Lung (tissue), 12 donors: ENCODE data around the gene CRYGB. TPM values are rescaled to one million over a fixed set of nuclear protein-coding genes. Genes with fewer than 3 reads are reported as not detected.

Experiments
- ATAC-seq: fragments of 200-7000 bp; cut with Tn5 transposase; one replicate; pipeline ENCODE4 v1.9.1; 2020; ENCODE audit warnings: moderate number of reproducible peaks; ENCODE audit not compliant: insufficient read depth, low FRiP score
- DNase-seq, 3 donors: peaks; one replicate each; pipeline ENCODE4 v3.0.0-alpha.2; 2013 to 2017
- H3K27ac ChIP-seq, 2 donors: one replicate each; pipeline ENCODE4 v1.5.1; 2013; ENCODE audit warnings: mild to moderate bottlenecking in 2 of 2, moderate library complexity in 2 of 2, control low read depth in 1 of 2, inconsistent platforms in 1 of 2, low read depth in 1 of 2, low read length in 1 of 2
- H3K27me3 ChIP-seq, 3 donors: one replicate each; pipeline ENCODE4 v1.5.1; 2013; ENCODE audit warnings: low read length in 2 of 3; ENCODE audit not compliant: control insufficient read depth in 3 of 3, insufficient read depth in 3 of 3
- H3K36me3 ChIP-seq, 4 donors: one replicate each; pipeline ENCODE4 v1.5.1; 2013; ENCODE audit warnings: low read length in 4 of 4, mild to moderate bottlenecking in 1 of 4, moderate library complexity in 1 of 4; ENCODE audit not compliant: control insufficient read depth in 4 of 4, insufficient read depth in 4 of 4
- H3K4me1 ChIP-seq, 5 donors: one replicate each; pipeline ENCODE4 v1.5.1; 2013; ENCODE audit warnings: low read length in 5 of 5, mild to moderate bottlenecking in 2 of 5, moderate library complexity in 1 of 5; ENCODE audit not compliant: control insufficient read depth in 5 of 5, insufficient read depth in 5 of 5
- H3K4me3 ChIP-seq: one replicate; pipeline ENCODE4 v1.5.1; 2013; ENCODE audit warnings: mild to moderate bottlenecking, control low read depth, moderate library complexity
- H3K9ac ChIP-seq, 2 donors: one replicate each; pipeline ENCODE4 v1.5.1; 2013; ENCODE audit warnings: low read length in 2 of 2, control low read depth in 1 of 2; ENCODE audit not compliant: insufficient read depth in 1 of 2
- H3K9me3 ChIP-seq, 4 donors: one replicate each; pipeline ENCODE4 v1.5.1; 2013; ENCODE audit warnings: low read length in 3 of 4, mild to moderate bottlenecking in 1 of 4, moderate library complexity in 1 of 4; ENCODE audit not compliant: control insufficient read depth in 4 of 4, insufficient read depth in 3 of 4
- WGBS, 2 donors: extraction: QIAGEN DNeasy Blood & Tissue Kit; methylation state at CpG; one replicate each; pipeline ENCODE4 v1.1.7; 2013; 5-methylcytosine and 5-hydroxymethylcytosine counted together
- polyA plus RNA-seq, 2 donors: library from polyadenylated mRNA; stranded (reverse); fragments of 200-250 nt; gene quantifications; one replicate each; pipeline ENCODE4 v1.2.1, GENCODE V29; 2013
- total RNA-seq, 2 donors: library from RNA; depleted of rRNA in 1 of 2; stranded (reverse); fragments of >200 nt in 1 of 2; gene quantifications; one replicate each; pipeline ENCODE4 v1.2.1, GENCODE V29; 2014 to 2021
- TF ChIP-seq, protein P1 (sequence below): IDR thresholded peaks from 2 replicates; pipeline ENCODE4 v1.5.1; 2012; ENCODE audit warnings: mild to moderate bottlenecking; ENCODE audit errors: control extremely low read depth, extremely low read depth
- donor health status: control.
- donor health status: control.
- donor health status: Bipolar disorder and iron deficiency.
- donor health status: healthy.
- donor health status: DM: yes; HTN: yes; CAD: no.

CRYGB gene
- total and polyA plus RNA-seq, 4 donors, result not detected

DNA sequence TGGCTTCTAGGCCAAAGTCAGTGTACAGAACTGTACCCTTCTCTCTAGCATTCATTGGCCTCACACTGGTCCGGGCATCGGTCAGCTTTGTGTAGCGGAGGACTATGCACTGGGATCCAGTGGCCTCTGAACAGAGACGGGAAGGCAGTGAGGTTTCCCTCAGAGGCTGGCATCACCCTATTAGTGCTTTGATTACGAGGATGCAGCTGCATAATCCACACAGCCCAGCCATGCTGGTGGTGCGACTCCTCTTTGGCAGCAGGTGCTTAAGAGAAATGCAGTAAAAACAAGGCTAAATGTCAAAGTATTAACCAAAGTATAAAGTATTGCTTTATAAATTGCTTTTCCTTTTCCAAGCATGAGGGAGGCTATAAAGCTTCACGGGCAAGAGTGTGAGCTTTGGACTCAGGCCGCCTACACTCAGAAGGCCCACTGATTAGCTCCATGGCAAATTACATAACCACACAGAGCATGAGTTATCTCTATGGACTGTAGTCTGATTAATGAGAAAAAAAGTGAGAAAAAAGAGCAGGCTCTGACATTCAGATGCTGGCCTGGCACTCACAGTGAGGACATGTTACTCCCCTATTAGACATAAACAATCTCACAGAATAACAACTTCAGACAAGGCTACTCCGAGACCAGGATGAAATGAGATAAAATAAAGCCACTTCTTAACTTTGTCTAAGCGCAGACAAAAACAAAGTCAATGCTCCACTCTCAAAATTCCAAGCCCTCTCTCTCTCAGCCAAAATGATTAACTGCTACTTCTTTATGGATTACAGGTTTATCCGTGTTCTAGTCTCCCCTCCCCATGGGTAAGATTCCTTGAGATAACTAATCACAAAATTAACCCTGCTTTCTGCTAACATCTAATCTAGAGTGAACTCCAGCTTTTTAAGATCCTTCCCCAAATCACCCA, 9.9 kb downstream of the CRYGB start:
- Histone ChIP-seq H3K4me1 (no peaks in the 10 kb centered on the region), H3K9me3 (peaks cover 0 to 5% (median 0%) of the 10 kb centered on the region in 4 donors), H3K36me3 (no peaks in the 10 kb centered on the region), H3K4me3 (no peak overlapping the region), H3K9ac (no peak overlapping the region), H3K27ac (no peak overlapping the region), H3K27me3 (no peaks in the 10 kb centered on the region)
- TF ChIP-seq, protein P1, sequence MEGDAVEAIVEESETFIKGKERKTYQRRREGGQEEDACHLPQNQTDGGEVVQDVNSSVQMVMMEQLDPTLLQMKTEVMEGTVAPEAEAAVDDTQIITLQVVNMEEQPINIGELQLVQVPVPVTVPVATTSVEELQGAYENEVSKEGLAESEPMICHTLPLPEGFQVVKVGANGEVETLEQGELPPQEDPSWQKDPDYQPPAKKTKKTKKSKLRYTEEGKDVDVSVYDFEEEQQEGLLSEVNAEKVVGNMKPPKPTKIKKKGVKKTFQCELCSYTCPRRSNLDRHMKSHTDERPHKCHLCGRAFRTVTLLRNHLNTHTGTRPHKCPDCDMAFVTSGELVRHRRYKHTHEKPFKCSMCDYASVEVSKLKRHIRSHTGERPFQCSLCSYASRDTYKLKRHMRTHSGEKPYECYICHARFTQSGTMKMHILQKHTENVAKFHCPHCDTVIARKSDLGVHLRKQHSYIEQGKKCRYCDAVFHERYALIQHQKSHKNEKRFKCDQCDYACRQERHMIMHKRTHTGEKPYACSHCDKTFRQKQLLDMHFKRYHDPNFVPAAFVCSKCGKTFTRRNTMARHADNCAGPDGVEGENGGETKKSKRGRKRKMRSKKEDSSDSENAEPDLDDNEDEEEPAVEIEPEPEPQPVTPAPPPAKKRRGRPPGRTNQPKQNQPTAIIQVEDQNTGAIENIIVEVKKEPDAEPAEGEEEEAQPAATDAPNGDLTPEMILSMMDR, result no peak
- no peak for ATAC-seq
- DNase-seq, result peak in 1 of 3 donors; percentile 6
- 85 to 92% methylated on average over 11 of the region's 11 CpGs for WGBS, 2 donors

DNA sequence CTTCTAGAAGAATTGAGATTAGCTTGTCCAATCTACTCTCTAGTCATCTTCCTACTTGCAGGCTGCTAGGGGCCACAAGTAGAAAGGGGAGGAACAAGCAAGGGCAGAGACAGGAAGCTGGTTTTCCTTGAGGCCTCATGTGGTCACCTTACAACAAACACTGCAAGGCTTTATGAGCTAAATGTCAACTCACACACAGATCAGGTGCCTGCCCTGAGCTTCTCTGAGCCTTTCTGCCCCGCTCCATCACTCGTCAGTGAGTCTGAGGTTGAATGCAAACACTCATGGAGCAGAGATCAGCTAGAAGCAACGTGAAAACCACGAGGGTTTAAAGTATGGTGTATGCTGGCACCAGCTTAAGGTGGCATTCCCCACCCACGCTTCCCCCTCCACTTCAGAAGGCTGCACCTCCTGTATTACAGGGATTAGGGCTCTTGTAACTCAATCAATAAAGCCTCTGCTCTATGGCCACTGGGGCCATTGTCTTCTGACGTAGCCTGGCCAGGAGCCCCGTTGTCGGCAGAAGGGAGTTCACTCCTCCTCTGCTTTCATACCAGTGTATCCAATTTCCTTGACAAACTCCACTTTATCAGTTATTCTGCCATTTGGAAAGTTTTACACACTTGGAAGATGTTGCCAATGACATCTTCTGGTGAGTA, 10.9 kb downstream of the CRYGB start:
- no peaks in the 10 kb centered on the region for H3K36me3 ChIP-seq

GRCh38 chr2:208130712-208131110, 15.2 kb downstream of the CRYGB start:
- TF ChIP-seq, protein P1, result no peak
- no peaks in the 10 kb centered on the region for H3K27me3 ChIP-seq
- no peaks in the 10 kb centered on the region for H3K4me1 ChIP-seq
- H3K9ac ChIP-seq, result no peak overlapping the region
- ATAC-seq (no peak), DNase-seq (no peak)
- no peak overlapping the region for H3K27ac ChIP-seq
- no peaks in the 10 kb centered on the region for H3K9me3 ChIP-seq
- no peaks in the 10 kb centered on the region for H3K36me3 ChIP-seq
- 73 to 84% methylated on average over 6 of the region's 6 CpGs for WGBS, 2 donors
- no peak overlapping the region for H3K4me3 ChIP-seq

More for the DNA sequence above, 10.9 kb downstream of the CRYGB start:
- H3K9me3 ChIP-seq, result peaks cover 0 to 5% (median 0%) of the 10 kb centered on the region in 4 donors
- ATAC-seq, result no peak
- WGBS, 2 donors, result 23 to 30% methylated on average over 8 of the region's 8 CpGs
- TF ChIP-seq, protein P1, result no peak
- no peaks in the 10 kb centered on the region for H3K27me3 ChIP-seq
- no peak overlapping the region for H3K9ac ChIP-seq
- H3K4me3 ChIP-seq, result no peak overlapping the region
- peak in 1 of 3 donors; percentile 8 for DNase-seq
- H3K27ac ChIP-seq, result no peak overlapping the region
- H3K4me1 ChIP-seq, result no peaks in the 10 kb centered on the region
